NAMALWA (cell line): ENCODE results near the gene PFDN6.
A peak's percentile ranks its signal among the peaks of the same experiment; 100 is the strongest.

ENCODE experiments used
- DNase-seq: peaks from one replicate; pipeline ENCODE4 v3.0.0-alpha.2; 2015; ENCODE audit warnings: low spot score

The PFDN6 gene

DNA sequence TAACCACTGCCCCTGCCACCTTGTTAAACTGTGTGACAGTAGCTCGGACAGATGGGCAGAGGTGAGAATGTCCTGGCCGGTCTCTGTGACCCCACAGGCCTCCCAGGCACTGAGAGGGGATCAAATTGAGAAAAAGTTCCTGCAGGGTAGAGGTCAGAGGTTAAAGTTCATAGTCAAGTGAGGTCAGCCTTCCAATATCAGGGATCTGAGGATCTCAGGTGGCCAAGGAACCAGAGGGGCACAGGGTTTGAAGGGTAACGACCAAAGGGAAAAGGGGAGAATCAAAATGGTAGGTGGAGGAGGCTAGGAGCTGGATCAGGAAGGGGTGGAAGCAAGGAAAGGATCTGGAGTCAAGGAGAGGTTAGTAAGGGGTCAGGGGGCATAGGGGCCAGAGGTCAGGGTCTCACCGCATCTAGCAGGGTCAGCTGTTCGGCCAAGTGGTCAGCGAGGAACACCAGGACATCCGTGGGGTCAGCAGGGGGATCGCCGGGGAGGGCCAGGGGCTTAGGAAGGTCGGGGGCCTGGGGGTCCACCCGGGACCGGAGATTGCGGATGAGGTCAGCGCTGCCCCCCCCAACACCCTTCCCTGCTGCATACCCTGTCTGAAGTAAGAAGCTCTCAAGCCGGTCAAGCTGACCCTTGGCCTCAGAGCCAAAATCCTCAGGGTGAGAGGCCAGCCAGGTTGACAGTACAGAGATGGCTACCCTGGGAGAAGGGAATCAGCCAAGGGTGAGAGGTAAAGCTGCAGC lies 6.4 kb downstream of the PFDN6 start:
- DNase-seq = no peak

DNA sequence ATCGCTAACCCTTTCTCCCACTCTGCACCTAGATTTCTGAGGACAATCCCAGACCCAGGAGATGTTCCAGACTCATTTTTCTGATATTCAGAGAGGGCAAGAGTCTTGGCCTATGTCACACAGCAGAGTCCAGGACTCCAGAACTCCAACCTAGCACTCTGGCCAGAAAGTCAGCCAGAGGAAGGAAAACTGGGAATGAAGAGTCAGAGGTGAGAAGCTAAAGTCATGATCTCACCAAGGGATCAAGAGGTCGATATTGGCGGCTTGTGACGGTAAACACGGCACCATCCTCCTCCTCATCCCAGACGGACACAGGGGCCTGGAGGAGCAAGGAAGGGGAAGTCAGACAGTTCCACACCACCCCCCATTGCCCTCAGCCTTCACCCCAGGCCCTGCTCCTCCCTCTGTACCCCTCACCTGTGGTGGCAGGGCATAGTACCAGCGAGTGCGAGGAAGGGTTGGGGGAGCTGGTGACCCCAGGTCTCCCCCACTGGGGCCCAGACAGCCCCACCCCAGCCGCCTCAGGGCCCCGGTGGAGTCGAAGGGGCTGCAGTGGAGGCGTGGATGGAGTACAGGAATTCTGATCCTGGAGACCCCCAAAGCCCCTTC lies 7.5 kb downstream of the PFDN6 start:
- DNase-seq = no peak

GRCh38 chr6:33297406-33297955 lies 8.1 kb downstream of the PFDN6 start:
- DNase-seq = peak; percentile 48

DNA sequence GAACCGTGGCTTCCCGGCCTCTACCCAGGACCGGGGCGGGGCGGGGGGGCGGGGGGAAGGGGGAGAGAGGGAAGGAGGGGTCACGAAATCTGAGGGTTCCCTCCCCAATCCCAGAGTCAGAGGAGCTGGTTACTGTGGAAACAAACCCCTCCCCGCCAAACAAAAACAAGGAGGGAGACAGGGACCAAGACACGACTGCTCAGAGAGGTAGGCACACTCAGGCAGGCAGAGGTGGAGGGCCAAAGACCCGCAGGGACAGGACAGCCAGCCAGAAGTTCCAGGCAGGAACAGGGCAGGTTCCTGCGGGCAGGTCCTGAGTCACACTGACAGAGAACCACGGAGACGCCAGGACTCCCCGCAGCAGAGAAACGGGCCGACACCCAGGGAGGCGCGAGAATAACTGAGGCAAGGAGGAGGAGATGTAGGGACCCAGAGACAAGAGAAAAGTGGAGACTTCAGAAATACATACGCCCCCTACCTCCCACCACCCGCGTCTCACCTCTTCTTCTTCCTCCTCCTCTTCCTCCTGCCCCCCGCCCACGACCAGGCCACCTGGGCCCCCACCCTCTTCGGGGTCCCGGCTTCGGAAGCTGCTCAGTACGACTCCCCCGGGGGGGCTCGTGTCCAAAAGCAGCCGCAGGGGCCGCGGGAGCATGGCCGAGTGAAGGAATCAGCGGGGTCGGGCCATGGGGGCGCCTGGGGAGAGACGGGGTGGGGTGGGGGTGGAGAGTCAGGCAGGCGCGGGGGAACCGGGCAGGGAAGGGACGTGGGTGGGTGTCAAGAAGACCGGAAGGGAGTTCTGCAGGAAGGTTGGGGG lies 8.8 kb downstream of the PFDN6 start:
- peak; percentile 87 for DNase-seq

GRCh38 chr6:33298773-33299236 lies 9.4 kb downstream of the PFDN6 start, which contains the start of gene RGL2:
Gene RGL2 (minus strand): TSS chr6:33298942. CDS start chr6:33298610, 332 bp downstream.
- no peak for DNase-seq

GRCh38 chr6:33299237-33299944 lies 10.0 kb downstream of the PFDN6 start:
- peak; percentile 96 for DNase-seq

DNA sequence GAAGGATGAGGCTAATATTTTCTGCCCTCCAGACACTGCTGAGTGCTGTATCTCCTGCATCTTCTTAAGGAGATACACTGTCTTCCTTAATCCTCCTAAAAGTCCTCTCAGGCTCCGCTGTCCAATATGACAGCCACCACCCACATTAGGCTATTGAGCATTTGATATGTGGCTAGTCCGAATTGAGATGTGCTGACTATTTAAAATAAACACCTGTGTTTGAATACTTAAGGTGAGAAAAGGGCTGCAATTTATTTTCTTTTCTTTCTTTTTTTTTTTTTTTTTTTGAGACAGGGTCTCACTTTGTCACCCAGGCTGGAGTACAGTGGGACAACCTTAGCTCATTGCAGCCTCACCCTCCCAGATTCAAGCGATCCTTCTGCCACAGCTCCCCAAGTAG lies 12.5 kb downstream of the PFDN6 start:
- DNase-seq = no peak

- no peak for DNase-seq
Measured at GRCh38 chr6:33304216-33304615, 14.8 kb downstream of the PFDN6 start.

GRCh38 chr6:33305052-33305451 lies 15.7 kb downstream of the PFDN6 start:
- DNase-seq = no peak

DNA sequence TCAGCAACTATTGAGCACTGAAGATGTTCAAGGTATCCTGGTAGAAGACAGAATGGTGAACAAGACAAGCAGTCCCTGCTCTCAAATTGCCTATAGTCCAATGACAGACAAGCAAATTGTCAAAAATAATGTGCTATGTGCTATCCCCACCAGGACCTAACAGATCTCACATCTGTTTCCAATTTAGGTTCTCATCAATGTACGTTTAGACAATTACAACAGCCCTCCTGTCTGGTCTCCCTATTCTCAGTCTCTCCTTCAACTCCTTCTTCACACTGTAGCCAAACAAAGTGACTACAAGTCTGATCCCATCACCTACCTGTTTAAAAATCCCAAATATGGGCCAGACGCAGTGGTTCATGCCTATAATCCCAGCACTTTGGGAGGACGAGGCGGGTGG lies 17.0 kb downstream of the PFDN6 start:
- DNase-seq = no peak

DNA sequence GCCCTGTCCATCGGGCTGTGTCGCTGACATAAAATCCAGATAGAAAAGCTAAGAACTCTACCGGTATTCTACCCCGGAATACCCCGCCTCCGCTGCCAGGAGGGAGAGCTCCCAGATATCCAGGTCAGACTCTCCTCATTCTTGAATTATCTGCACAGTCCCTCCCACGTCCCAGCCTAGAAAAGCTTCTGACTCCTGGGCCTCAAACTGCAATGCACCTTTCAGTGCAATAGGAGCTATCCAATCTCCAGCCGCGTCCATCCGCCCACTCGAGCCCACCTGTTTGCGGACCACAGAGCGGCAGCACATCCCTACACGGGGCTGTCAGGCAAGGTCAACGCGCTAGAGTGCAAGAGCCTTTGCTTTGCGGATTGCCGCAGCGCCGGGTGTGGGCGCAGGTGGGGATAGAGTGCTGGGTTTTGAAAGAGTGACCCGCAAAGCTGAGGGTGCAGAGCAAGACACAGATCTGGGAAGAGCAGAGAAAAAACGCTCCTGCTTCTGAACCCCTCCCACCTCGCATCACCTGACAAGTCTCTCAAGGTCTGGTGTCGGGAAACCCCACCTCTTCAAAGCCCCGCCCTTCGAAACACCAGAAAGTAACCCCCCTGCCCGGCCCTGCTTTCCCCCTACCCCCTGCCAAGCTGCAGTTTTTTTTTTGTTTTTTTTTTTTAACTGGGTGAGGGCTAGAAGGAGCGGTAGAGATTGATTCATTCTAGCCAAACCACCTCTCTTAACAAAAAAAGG lies 23.1 kb downstream of the PFDN6 start:
- peak; percentile 86 for DNase-seq

DNA sequence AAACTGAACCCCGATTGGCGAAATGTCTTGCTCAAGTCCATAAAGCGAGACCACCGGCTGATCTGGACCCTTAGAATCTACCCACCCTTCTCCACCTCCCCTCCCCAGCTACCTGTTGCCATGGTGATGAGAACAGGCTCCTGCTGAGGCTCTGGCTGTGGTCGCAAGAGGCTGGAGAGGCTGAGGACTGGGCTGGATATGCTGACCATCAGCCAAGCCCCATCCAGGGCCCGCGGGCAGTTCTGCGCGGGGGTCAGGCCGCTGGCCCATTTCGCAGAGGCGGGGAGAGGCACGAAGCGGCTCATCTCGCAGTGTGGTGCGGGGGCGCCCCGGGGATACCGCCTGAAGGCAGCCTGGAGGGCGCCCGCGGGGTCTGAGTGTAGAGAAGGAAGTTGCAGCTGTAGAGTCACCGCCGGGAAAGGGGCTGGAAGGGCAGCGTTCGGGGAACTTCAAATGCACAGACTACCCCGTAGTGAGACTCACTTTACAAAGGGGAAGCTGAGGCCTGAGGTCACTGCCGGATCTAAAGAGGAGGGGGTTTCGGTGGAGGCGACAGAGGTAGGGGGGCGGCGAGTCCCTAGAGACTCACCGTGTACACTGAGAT lies 23.8 kb downstream of the PFDN6 start:
- peak; percentile 68 for DNase-seq

- DNase-seq = peak; percentile 95
Measured at GRCh38 chr6:33313709-33314514, 24.5 kb downstream of the PFDN6 start, which contains the start of gene TAPBP. Gene TAPBP (minus strand): TSS chr6:33314078. CDS start chr6:33314041, 37 bp downstream.

- peak; percentile 85 for DNase-seq
Measured at GRCh38 chr6:33314515-33314942, 25.1 kb downstream of the PFDN6 start.

- peak; percentile 36 for DNase-seq
Measured at GRCh38 chr6:33314943-33315792, 25.8 kb downstream of the PFDN6 start.

- no peak for DNase-seq
Measured at GRCh38 chr6:33315793-33316602, 26.6 kb downstream of the PFDN6 start.

GRCh38 chr6:33316603-33317418 lies 27.4 kb downstream of the PFDN6 start:
- DNase-seq = peak; percentile 44
